ENCODE results near the gene ZBED2.
A peak's percentile ranks its signal among the peaks of the same experiment; 100 is the strongest.
"Not testable (repeated sequence)": the region's sequence is repeated elsewhere in the genome, so short reads cannot be mapped to it uniquely, and the experiment has no call there.

The ZBED2 gene

GRCh38 chr3:111595232-111595631, at the start of gene ZBED2:
ZBED2 (minus strand) TSS chr3:111595346; CDS start chr3:111594201, 1,145 bp downstream.
- DNase-seq: peak; percentile 64

DNA sequence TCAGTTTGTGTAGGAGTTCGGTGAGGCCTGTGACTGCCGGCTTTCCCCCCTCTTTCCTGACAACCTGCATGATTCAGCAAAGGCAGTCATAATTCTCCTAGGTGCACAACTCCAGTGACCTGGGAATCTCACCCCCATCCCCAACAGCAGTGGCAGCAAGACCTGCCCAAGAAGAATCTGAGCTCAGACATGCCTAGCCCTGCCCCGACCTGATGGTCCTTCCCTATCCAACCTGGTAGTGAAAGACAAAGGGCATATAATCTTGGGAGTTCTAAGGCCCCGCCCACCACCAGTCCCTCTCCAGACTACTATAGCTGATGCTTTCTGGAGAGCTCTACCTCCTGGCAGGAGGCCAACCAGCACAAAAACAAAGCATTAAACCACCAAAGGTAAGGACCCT, 44.2 kb upstream of the ZBED2 start:
- DNase-seq: no peak

GRCh38 chr3:111636366-111636885, 41.3 kb upstream of the ZBED2 start:
- DNase-seq: no peak

GRCh38 chr3:111635403-111635802, 40.3 kb upstream of the ZBED2 start:
- no peak for DNase-seq

GRCh38 chr3:111630638-111631037, 35.5 kb upstream of the ZBED2 start:
- DNase-seq: not testable (repeated sequence)

DNA sequence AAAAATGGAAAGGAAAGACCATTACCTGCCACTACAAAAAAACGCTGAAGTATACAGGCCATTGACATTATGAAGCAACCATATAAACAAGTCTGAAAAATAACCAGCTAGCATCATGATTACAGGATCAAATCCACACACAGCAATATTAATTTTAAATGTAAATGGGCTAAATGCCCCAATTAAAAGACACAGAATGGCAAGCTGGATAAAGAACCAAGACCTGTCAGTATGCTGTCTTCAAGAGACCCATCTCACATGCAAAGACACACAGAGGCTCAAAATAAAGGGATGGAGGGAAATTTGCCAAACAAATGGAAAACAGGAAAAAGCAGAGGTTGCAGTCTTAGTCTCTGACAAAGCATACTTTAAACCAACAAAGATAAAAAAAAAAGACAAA, 33.9 kb upstream of the ZBED2 start:
- not testable (repeated sequence) for DNase-seq

DNA sequence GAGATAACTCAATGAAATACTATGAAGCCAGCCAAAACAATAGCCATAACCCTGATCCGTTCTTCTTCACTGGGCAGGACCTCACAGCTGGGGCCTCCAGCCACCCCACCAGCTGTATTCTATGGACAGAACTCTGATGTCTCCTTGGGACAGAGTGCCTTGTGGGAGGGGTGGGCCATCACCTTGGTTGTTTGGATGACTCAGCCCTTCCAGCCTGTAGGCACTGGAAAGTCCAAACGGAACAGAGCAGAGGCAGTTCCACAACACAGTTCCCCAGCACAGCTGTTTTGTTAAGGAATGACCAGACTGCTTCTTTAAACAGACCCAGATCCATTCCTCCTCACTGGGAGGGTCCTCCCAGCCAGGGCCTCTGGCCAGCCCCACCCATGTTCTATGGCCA, 31.9 kb upstream of the ZBED2 start:
- no peak for DNase-seq

- DNase-seq: no peak
Observed at GRCh38 chr3:111621535-111621934, 26.4 kb upstream of the ZBED2 start.

DNA sequence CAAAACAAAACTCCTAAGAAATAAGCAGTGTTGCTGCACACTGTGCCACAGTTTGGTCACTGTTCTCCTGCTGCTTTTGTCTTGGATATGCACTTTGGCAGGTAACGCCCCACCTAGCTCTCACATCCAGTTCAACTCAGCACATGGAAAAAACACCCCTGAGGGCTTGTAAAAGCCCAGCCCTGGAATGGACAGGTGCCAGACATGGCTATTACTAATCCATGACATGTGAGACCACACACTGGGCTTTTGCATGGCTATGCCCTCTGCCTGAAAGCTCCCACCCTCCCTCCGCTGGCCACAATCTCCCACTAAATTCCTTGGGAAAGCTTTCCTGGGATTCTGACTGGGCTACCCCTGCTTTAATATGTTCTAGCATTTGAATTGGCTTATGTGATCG, 24.7 kb upstream of the ZBED2 start:
- DNase-seq: no peak

DNA sequence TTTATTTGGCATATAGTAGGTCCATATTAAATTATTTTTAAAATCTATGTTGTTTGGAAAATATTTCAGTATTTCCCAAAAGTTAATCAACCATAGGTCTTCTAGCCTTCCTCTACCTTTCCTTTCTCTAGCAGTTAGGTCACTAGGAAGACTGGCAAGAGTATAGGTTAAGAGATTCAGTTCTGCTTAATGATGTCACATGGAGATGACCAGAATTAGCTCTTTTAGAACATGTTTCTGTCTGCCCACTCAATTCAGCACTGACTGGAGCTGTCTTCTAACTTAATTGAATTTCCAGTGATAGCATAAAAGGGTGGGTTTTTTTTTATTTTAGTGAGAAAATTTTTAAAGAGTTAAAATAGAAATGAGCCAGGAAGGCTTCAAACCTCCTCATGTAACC, 23.8 kb upstream of the ZBED2 start:
- DNase-seq: no peak

DNA sequence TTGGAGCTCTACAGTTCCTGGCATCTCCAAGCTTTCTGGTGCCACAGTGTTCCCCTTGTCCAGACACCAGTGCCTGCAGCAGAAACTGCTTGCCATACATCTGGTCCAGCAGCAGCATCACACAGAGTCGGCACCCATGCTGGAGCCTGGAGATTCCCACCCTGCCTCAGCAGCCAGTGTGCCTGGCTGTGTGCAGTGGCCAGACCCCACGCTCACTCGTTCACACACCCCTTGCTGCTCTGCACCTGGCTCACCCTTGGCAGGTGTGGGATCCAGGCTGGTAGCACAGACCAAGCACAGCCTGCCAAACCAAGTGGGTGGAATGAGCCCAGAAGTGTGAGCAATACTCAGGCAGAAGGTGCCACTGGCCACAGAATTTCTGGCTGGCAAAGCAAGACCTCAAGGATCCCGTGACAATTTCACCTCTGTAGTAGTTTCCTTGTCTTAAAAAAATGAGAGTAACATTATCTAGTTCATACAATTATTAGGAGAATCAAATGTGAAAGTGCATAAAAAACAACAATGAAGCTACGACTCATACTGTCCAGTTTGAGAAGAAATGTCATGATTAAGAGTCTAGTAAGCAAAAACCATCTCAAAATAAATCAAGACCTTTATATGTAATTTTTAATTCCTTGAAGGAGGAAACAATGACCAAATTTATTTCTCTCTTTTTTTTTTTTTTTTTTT, 22.9 kb upstream of the ZBED2 start:
- no peak for DNase-seq

DNA sequence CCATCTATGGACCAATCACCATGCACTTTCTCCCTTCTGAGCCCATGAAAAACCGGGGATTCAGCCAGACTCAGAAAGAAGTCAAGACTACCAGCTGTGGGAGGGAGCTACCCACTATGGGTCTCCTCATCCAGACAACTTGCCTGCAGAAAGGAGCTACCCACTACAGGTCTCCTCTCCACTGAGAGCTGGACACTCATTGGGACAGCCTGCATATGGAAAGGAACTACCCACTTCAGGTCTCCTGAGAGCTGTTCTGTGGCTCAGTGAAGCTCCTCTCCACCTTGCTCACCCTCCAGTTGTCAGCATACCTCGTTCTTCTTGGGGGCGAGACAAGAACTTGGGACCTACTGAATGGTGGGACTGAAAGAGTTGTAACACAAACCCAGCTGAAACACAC, 22.3 kb upstream of the ZBED2 start:
- DNase-seq: no peak

DNA sequence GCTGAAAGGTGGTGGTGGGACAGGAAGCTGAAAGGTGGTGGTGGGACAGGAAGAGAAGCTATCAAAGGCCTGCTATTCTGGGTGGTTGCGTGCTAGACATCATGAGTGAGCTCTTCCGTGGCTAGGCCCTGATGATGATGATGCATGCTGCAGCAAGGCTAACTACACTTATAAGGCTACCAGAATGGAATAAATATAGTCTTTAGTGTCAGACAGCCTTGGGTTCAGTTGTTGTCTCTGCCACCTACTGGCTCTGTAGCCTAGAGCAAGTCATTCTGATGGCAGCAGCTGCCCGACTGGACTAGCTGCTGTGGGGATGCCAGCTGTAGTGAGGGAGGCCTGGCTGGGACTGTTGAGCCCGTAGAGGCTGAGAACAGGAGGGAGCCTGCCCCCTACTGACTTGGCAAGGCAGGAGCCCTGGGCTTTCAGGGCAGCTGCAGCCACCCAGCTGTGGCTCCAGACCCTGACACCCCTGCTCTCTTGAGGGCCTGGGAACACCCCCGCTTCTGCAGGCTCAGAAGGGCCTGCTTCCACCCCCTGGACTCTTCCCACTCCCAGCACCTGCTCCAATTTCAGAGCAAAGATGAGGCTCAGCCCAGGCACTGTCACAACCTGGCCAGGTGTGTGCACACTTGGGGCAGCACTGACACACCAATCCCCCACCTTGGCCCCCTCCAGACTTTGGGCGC, 21.4 kb upstream of the ZBED2 start:
- DNase-seq: no peak

- no peak for DNase-seq
Observed at GRCh38 chr3:111615880-111616279, 20.7 kb upstream of the ZBED2 start.

DNA sequence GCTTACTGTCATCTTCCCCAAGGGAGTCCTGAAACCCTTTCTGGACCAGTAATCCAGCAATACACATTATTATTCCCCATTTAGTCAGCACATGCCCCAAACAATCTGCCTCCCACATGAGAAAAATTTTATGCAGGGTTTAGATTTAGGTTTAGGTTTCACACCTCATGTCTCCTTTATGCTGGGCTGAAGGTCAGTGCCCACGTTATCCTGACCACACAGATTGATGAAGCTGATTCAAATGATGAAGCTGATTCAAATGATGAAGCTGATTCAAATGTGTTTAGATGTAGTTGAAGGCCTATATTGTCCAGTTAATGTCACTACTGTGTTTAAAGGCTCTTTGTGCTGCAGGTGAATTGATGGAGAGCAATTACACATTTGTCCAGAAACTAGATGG, 18.1 kb upstream of the ZBED2 start:
- DNase-seq: no peak

DNA sequence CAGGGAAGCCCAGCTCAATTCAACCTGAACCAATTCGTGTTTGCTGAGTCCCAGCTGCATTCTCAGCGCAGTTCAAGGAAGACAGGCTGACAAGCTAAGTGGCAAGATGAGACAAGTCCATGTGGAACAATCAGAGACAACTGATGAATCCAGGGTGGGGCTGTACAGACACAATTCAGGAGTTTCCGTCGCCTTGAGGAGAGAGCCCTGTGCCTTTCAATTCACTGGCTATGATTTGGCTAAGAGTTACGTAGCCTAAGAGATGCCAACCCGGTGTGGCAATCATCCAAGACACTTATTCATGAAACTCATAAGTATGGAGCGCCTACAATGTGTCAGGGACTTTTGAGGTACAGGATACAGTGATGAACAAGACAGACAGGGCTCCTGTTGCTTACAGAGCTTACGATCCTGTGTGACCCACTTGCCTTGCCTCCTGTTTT, 15.5 kb upstream of the ZBED2 start:
- no peak for DNase-seq

GRCh38 chr3:111610189-111610588, 15.0 kb upstream of the ZBED2 start:
- DNase-seq: no peak

DNA sequence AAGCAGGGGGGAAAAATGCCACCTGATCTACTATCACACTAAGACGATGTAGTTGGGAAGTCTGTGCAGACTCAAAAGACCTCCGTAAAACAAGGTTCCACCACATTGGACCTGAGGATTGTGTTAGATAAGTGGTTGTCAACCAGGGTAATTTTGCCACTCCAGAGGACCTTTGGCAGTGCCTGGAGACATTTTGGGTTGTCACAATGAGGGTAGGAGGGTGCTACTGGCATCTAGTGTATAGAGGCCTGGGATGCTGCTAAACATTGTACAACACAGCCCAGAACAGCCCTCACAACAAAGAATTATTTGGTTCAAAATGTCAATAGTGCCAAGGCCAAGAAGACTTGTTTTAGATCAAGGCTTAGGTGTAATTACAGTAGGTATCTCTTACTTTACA, 14.6 kb upstream of the ZBED2 start:
- no peak for DNase-seq

GRCh38 chr3:111608383-111608782, 13.2 kb upstream of the ZBED2 start:
- DNase-seq: no peak

GRCh38 chr3:111607240-111607920, 12.2 kb upstream of the ZBED2 start:
- no peak for DNase-seq

DNA sequence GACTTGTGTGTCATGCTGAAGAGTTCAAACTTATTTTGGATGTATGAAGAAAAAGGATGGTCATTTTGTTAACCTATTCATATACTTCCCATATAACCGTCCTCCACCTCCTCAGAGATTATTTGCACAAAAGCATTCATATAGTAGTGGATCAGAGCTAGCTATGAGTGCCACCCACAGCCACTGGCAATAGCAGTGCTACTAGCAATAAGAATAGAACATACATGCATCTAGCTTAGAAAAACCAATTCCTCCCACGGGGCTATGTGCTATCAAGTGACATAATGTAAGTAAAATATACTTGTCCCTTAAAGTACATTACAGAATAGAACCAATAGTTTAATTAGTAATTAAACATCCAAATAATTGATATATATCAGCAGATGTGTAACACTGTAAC, 10.3 kb upstream of the ZBED2 start:
- DNase-seq: no peak

DNA sequence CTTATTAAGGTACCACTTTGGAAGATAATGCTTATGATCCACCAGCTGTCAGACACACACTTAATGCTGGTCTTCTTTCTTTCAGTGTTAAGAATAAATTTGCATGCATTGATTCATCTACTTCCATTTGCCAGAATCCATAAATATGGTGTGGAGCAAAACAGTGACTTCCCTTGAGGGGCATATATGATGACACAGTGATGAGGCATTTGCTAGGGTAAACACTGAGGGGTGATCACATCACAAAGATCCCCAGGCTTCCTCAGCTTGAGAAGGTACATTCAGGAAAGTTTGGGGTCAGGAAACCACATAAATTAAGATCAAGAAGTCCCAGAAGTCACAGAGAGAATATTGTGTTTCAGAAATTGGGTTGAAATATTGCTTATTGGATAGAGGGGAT, 9.9 kb upstream of the ZBED2 start:
- DNase-seq: no peak

DNA sequence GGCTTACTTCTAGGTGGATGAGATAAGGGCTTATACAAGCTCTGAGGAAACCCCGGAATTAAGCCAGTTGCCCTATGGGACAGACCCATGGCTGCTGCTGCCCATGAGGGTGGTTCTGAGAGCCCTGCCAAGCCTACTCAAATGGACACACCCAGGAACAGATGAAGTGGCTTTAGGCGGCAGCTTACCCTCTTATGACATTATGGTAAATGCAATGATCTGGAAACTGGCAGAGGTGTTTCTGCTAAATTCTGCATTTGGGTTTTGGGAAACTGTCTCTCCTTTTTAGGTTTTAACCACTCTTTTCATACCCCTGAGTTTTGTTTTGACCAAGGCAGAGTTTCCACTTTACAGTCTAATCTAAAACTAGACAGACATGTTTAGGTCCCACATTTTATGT, 9.0 kb upstream of the ZBED2 start:
- no peak for DNase-seq

GRCh38 chr3:111603679-111604078, 8.5 kb upstream of the ZBED2 start:
- DNase-seq: no peak

All from kidney glomerular epithelial cell (primary cell).